ENCODE results near the gene HMCN2. TPM values are rescaled to one million over a fixed set of nuclear protein-coding genes. Genes with fewer than 3 reads are reported as not detected.

HMCN2 gene
- total RNA-seq = 0.90 TPM
- 2.2 TPM for polyA plus RNA-seq
- long read RNA-seq, donor 1 = 0 reads
- long read RNA-seq, donor 2 = 0 reads
- long read RNA-seq, donor 3 = 0 reads
- long read RNA-seq, donor 4 = 0 reads
- long read RNA-seq, donor 5 = 0 reads
- long read RNA-seq, donor 6 = 0 reads
- long read RNA-seq, donor 7 = 0 reads
- long read RNA-seq, donor 8 = 0 reads
- long read RNA-seq, donor 9 = 0 reads
- long read RNA-seq, donor 10 = 0 reads

GRCh38 chr9:130265431-130266235 lies at the start of gene HMCN2:
HMCN2 (plus strand) TSS chr9:130265760; CDS start chr9:130265879, 119 bp downstream.
- DNase-seq (ENCODE audit: low read depth in 6 of 9, low spot score in 9 of 9) = no peak
- Histone ChIP-seq H3K4me3 (ENCODE audit: low read length in 2 of 2) (no peak within 1 kb of the TSS), H3K4me1 (ENCODE audit: control insufficient read depth in 2 of 2, insufficient read depth in 2 of 2, low read length in 2 of 2) (peaks cover 0 to 4% of the 10 kb centered on the region in 2 donors), H3K36me3 (ENCODE audit: control insufficient read depth in 2 of 2, insufficient read depth in 2 of 2, low read length in 1 of 2) (no peaks in the 10 kb centered on the region), H3K9me3 (ENCODE audit: control insufficient read depth in 2 of 2, insufficient read depth in 1 of 2, low read length in 1 of 2) (no peaks in the 10 kb centered on the region), H3K27me3 (ENCODE audit: control insufficient read depth in 2 of 2, insufficient read depth in 1 of 2, low read length in 1 of 2) (peaks cover 49 to 90% of the 10 kb centered on the region in 2 donors), H3K27ac (ENCODE audit: low read depth in 1 of 2, low read length in 1 of 2) (no peak within 1 kb of the TSS)
- WGBS = 2% methylated on average over 89 of the region's 89 CpGs

DNA sequence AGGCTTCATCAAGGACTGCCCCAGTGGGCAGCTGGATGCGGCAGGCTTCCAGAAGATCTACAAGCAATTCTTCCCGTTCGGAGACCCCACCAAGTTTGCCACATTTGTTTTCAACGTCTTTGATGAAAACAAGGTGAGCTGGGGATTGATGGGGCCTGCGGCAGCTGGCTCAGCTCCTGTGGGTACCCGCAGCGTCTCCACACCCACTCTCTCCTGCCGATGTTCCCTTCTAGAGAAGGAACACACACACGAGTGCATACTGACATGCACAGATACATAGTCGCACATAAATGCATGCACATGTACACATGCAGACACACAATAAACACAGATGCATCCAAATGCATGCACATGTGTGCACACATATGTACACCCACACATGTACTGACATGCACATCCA lies 47.7 kb upstream of the HMCN2 start:
- no peaks in the 10 kb centered on the region for H3K9me3 ChIP-seq (ENCODE audit: control insufficient read depth in 2 of 2, insufficient read depth in 1 of 2, low read length in 1 of 2)
- DNase-seq (ENCODE audit: low read depth in 6 of 9, low spot score in 9 of 9) = no peak
- no peaks in the 10 kb centered on the region for H3K27me3 ChIP-seq (ENCODE audit: control insufficient read depth in 2 of 2, insufficient read depth in 1 of 2, low read length in 1 of 2)
- H3K27ac ChIP-seq (ENCODE audit: low read depth in 1 of 2, low read length in 1 of 2) = no peak overlapping the region
- peaks cover 0 to 3% of the 10 kb centered on the region in 2 donors for H3K4me1 ChIP-seq (ENCODE audit: control insufficient read depth in 2 of 2, insufficient read depth in 2 of 2, low read length in 2 of 2)
- WGBS = 95% methylated on average over 10 of the region's 10 CpGs
- H3K36me3 ChIP-seq (ENCODE audit: control insufficient read depth in 2 of 2, insufficient read depth in 2 of 2, low read length in 1 of 2) = no peaks in the 10 kb centered on the region
- H3K4me3 ChIP-seq (ENCODE audit: low read length in 2 of 2) = no peak overlapping the region

DNA sequence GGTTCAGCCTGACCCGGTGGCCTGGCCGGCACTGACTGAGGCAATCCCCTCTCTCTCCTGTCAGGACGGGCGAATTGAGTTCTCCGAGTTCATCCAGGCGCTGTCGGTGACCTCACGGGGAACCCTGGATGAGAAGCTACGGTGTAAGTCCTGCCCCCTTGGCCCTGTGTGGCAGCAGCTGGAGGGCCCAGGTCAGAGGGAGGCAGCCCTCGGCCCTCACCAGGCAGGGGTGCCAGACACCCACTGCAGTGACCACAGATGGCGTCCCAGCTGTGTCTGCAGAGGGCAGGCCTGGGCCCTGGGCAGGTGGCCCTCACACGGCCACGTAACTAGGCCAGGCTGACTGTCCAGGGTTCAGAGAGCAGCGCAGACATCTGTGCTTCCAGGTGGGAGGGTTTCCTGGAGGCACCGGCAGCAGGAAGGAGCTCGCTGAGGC lies 45.9 kb upstream of the HMCN2 start:
- Histone ChIP-seq H3K27ac (ENCODE audit: low read depth in 1 of 2, low read length in 1 of 2) (no peak overlapping the region), H3K27me3 (ENCODE audit: control insufficient read depth in 2 of 2, insufficient read depth in 1 of 2, low read length in 1 of 2) (no peaks in the 10 kb centered on the region), H3K36me3 (ENCODE audit: control insufficient read depth in 2 of 2, insufficient read depth in 2 of 2, low read length in 1 of 2) (no peaks in the 10 kb centered on the region), H3K4me1 (ENCODE audit: control insufficient read depth in 2 of 2, insufficient read depth in 2 of 2, low read length in 2 of 2) (no peaks in the 10 kb centered on the region), H3K4me3 (ENCODE audit: low read length in 2 of 2) (no peak overlapping the region), H3K9me3 (ENCODE audit: control insufficient read depth in 2 of 2, insufficient read depth in 1 of 2, low read length in 1 of 2) (no peaks in the 10 kb centered on the region)
- DNase-seq (ENCODE audit: low read depth in 6 of 9, low spot score in 9 of 9) = no peak
- 93% methylated on average over 16 of the region's 16 CpGs for WGBS

DNA sequence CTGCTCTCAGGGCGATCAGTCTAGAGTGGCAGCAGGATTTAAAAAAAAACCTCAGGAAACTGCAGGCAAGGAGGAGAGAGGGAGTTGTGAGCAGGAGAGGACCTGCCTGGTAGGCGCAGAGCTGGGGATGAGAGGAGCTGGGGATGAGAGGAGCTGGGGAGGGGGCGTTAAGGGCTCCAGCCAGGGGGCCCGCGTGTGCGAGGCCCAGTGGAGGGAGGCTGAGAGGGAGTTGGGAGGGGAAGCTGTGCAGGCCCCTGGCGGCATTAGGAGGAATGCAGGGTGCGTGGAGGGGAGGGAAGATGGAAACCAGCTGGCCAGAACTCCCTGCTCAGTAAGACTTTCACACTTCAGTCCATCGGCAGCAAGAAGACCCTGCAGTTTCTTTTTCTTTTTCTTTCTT lies 45.2 kb upstream of the HMCN2 start:
- H3K27me3 ChIP-seq (ENCODE audit: control insufficient read depth in 2 of 2, insufficient read depth in 1 of 2, low read length in 1 of 2) = no peaks in the 10 kb centered on the region
- H3K36me3 ChIP-seq (ENCODE audit: control insufficient read depth in 2 of 2, insufficient read depth in 2 of 2, low read length in 1 of 2) = no peaks in the 10 kb centered on the region
- H3K9me3 ChIP-seq (ENCODE audit: control insufficient read depth in 2 of 2, insufficient read depth in 1 of 2, low read length in 1 of 2) = no peaks in the 10 kb centered on the region
- WGBS = 76% methylated on average over 9 of the region's 9 CpGs
- H3K27ac ChIP-seq (ENCODE audit: low read depth in 1 of 2, low read length in 1 of 2) = no peak overlapping the region
- DNase-seq (ENCODE audit: low read depth in 6 of 9, low spot score in 9 of 9) = no peak
- H3K4me1 ChIP-seq (ENCODE audit: control insufficient read depth in 2 of 2, insufficient read depth in 2 of 2, low read length in 2 of 2) = no peaks in the 10 kb centered on the region
- H3K4me3 ChIP-seq (ENCODE audit: low read length in 2 of 2) = no peak overlapping the region

DNA sequence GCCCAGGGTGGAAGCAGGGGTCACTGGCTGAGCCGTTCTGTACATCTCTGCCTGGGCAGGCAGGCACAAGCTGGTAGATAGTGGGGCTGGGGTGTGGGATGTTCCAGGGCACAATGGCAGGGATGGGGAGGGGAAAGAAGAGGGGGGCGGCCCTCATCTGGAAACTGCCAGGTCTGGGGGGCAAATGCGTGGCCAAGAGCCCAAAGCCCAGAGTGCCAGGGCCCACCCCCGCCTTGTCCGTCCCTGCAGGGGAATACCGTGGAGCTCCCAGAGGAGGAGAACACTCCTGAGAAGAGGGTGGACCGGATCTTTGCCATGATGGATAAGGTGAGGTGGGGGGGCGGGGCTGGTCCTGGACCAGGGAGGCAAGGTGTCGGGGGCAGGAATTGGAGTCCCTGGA lies 42.7 kb upstream of the HMCN2 start:
- Histone ChIP-seq H3K27me3 (ENCODE audit: control insufficient read depth in 2 of 2, insufficient read depth in 1 of 2, low read length in 1 of 2) (no peaks in the 10 kb centered on the region), H3K9me3 (ENCODE audit: control insufficient read depth in 2 of 2, insufficient read depth in 1 of 2, low read length in 1 of 2) (peaks cover 1 to 3% of the 10 kb centered on the region in 2 donors), H3K27ac (ENCODE audit: low read depth in 1 of 2, low read length in 1 of 2) (no peak overlapping the region), H3K4me1 (ENCODE audit: control insufficient read depth in 2 of 2, insufficient read depth in 2 of 2, low read length in 2 of 2) (no peaks in the 10 kb centered on the region), H3K4me3 (ENCODE audit: low read length in 2 of 2) (no peak overlapping the region), H3K36me3 (ENCODE audit: control insufficient read depth in 2 of 2, insufficient read depth in 2 of 2, low read length in 1 of 2) (no peaks in the 10 kb centered on the region)
- DNase-seq (ENCODE audit: low read depth in 6 of 9, low spot score in 9 of 9) = no peak
- WGBS = 95% methylated on average over 9 of the region's 9 CpGs

- Histone ChIP-seq H3K4me1 (ENCODE audit: control insufficient read depth in 2 of 2, insufficient read depth in 2 of 2, low read length in 2 of 2) (no peaks in the 10 kb centered on the region), H3K36me3 (ENCODE audit: control insufficient read depth in 2 of 2, insufficient read depth in 2 of 2, low read length in 1 of 2) (no peaks in the 10 kb centered on the region), H3K27ac (ENCODE audit: low read depth in 1 of 2, low read length in 1 of 2) (no peak overlapping the region), H3K9me3 (ENCODE audit: control insufficient read depth in 2 of 2, insufficient read depth in 1 of 2, low read length in 1 of 2) (peaks cover 1 to 4% of the 10 kb centered on the region in 2 donors), H3K27me3 (ENCODE audit: control insufficient read depth in 2 of 2, insufficient read depth in 1 of 2, low read length in 1 of 2) (no peaks in the 10 kb centered on the region), H3K4me3 (ENCODE audit: low read length in 2 of 2) (no peak overlapping the region)
- no peak for DNase-seq (ENCODE audit: low read depth in 6 of 9, low spot score in 9 of 9)
- 95% methylated on average over 11 of the region's 11 CpGs for WGBS
Observed at GRCh38 chr9:130225071-130225470, 40.5 kb upstream of the HMCN2 start.

GRCh38 chr9:130225586-130225985 lies 40.0 kb upstream of the HMCN2 start:
- Histone ChIP-seq H3K27ac (ENCODE audit: low read depth in 1 of 2, low read length in 1 of 2) (no peak overlapping the region), H3K9me3 (ENCODE audit: control insufficient read depth in 2 of 2, insufficient read depth in 1 of 2, low read length in 1 of 2) (peaks cover 1 to 4% of the 10 kb centered on the region in 2 donors), H3K36me3 (ENCODE audit: control insufficient read depth in 2 of 2, insufficient read depth in 2 of 2, low read length in 1 of 2) (no peaks in the 10 kb centered on the region), H3K4me3 (ENCODE audit: low read length in 2 of 2) (no peak overlapping the region), H3K27me3 (ENCODE audit: control insufficient read depth in 2 of 2, insufficient read depth in 1 of 2, low read length in 1 of 2) (no peaks in the 10 kb centered on the region), H3K4me1 (ENCODE audit: control insufficient read depth in 2 of 2, insufficient read depth in 2 of 2, low read length in 2 of 2) (no peaks in the 10 kb centered on the region)
- WGBS = 97% methylated on average over 20 of the region's 20 CpGs
- DNase-seq (ENCODE audit: low read depth in 6 of 9, low spot score in 9 of 9) = no peak

DNA sequence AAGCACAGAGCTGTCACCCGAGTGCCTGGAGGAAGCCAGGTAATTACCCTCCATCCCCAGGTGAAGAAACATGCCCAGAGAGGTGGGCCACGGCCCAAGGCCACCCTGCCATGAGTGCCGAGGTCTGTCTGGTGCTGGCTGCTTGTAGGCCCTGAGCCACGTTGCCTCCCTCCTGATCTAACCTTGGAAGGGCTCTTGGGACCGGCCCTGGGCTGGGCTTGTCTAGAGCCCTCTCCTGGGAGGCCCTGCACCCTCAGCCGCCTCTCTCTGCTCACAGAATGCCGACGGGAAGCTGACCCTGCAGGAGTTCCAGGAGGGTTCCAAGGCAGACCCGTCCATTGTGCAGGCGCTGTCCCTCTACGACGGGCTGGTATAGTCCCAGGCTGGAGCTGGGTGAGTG lies 39.4 kb upstream of the HMCN2 start:
- DNase-seq (ENCODE audit: low read depth in 6 of 9, low spot score in 9 of 9) = no peak
- no peaks in the 10 kb centered on the region for H3K36me3 ChIP-seq (ENCODE audit: control insufficient read depth in 2 of 2, insufficient read depth in 2 of 2, low read length in 1 of 2)
- 94% methylated on average over 12 of the region's 12 CpGs for WGBS

GRCh38 chr9:130227833-130228232 lies 37.7 kb upstream of the HMCN2 start:
- Histone ChIP-seq H3K27me3 (ENCODE audit: control insufficient read depth in 2 of 2, insufficient read depth in 1 of 2, low read length in 1 of 2) (no peaks in the 10 kb centered on the region), H3K36me3 (ENCODE audit: control insufficient read depth in 2 of 2, insufficient read depth in 2 of 2, low read length in 1 of 2) (no peaks in the 10 kb centered on the region), H3K9me3 (ENCODE audit: control insufficient read depth in 2 of 2, insufficient read depth in 1 of 2, low read length in 1 of 2) (peaks cover 1 to 4% of the 10 kb centered on the region in 2 donors), H3K4me3 (ENCODE audit: low read length in 2 of 2) (no peak overlapping the region), H3K4me1 (ENCODE audit: control insufficient read depth in 2 of 2, insufficient read depth in 2 of 2, low read length in 2 of 2) (no peaks in the 10 kb centered on the region), H3K27ac (ENCODE audit: low read depth in 1 of 2, low read length in 1 of 2) (no peak overlapping the region)
- 97% methylated on average over 3 of the region's 3 CpGs for WGBS
- no peak for DNase-seq (ENCODE audit: low read depth in 6 of 9, low spot score in 9 of 9)

More for the DNA sequence above, 39.4 kb upstream of the HMCN2 start:
- Histone ChIP-seq H3K9me3 (ENCODE audit: control insufficient read depth in 2 of 2, insufficient read depth in 1 of 2, low read length in 1 of 2) (peaks cover 1 to 4% of the 10 kb centered on the region in 2 donors), H3K27ac (ENCODE audit: low read depth in 1 of 2, low read length in 1 of 2) (no peak overlapping the region), H3K27me3 (ENCODE audit: control insufficient read depth in 2 of 2, insufficient read depth in 1 of 2, low read length in 1 of 2) (no peaks in the 10 kb centered on the region), H3K4me3 (ENCODE audit: low read length in 2 of 2) (no peak overlapping the region), H3K4me1 (ENCODE audit: control insufficient read depth in 2 of 2, insufficient read depth in 2 of 2, low read length in 2 of 2) (no peaks in the 10 kb centered on the region)
